SJCRH30 (cell line): ENCODE measurements around the gene SNRPE. TPM values are rescaled to one million over a fixed set of nuclear protein-coding genes. Genes with fewer than 3 reads are reported as not detected.

ENCODE experiments used
- DNase-seq, 2 experiments: peaks; one replicate each; pipeline ENCODE4 v3.0.0-alpha.2; 2015 to 2020
- H3K27ac ChIP-seq: fragments of 250-450 bp; sonication (Bioruptor Pico); 2 replicates; pipeline ENCODE4 v1.5.1; 2020; ENCODE audit warnings: mild to moderate bottlenecking, moderate library complexity
- H3K27me3 ChIP-seq: fragments of 250-450 bp; sonication (Bioruptor Pico); 2 replicates; pipeline ENCODE4 v1.5.1; 2020; ENCODE audit warnings: mild to moderate bottlenecking, moderate library complexity
- H3K36me3 ChIP-seq: fragments of 250-450 bp; sonication (Bioruptor Pico); 2 replicates; pipeline ENCODE4 v1.5.1; 2020; ENCODE audit warnings: mild to moderate bottlenecking, moderate library complexity
- H3K4me1 ChIP-seq: fragments of 250-450 bp; sonication (Bioruptor Pico); 2 replicates; pipeline ENCODE4 v1.5.1; 2020; ENCODE audit warnings: mild to moderate bottlenecking, moderate library complexity
- H3K4me3 ChIP-seq: fragments of 250-450 bp; sonication (Bioruptor Pico); 2 replicates; pipeline ENCODE4 v1.5.1; 2020; ENCODE audit warnings: mild to moderate bottlenecking, moderate library complexity
- H3K9me3 ChIP-seq: fragments of 250-450 bp; sonication (Bioruptor Pico); replicated peaks from 2 replicates; pipeline ENCODE4 v1.5.1; 2020; ENCODE audit warnings: mild to moderate bottlenecking, moderate library complexity
- total RNA-seq: library from RNA; depleted of rRNA; stranded (reverse); fragments of >200 nt; shearing (Covaris generic); gene quantifications from 2 replicates; pipeline ENCODE4 v1.2.3, GENCODE V29; 2014; rRNA removed

Gene SNRPE
- total RNA-seq, 1 experiment from 2014 or later = 323 TPM

DNA sequence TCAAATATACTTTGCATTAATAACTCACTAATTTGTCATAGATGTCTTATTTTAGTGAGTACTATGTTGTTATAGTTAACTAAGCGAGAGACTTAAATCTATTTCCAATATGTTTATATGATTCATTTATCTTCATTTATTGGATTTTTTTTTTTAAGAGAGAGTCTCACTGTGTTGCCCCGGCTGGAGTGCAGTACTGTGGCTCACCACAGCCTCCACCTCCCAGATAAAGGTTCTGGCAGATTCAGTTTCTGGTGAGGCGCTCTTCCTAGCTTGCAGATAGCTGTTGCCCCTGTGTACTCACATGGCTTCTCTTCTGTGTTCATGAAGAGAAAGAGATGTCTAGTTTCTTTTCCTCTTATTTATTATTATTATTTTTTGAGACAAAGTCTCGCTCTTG lies 43.9 kb downstream of the SNRPE start:
- DNase-seq = no peak
- Histone ChIP-seq H3K4me1 (peaks cover 3% of the 10 kb centered on the region; the same call in 1 of the 2 replicates), H3K27me3 (no peaks in the 10 kb centered on the region), H3K9me3 (no peaks in the 10 kb centered on the region; the same call in 1 of the 2 replicates), H3K27ac (no peak overlapping the region), H3K4me3 (no peak overlapping the region), H3K36me3 (no peaks in the 10 kb centered on the region; the same call in 1 of the 2 replicates)

GRCh38 chr1:203906932-203907331 lies 45.5 kb downstream of the SNRPE start:
- H3K4me1 ChIP-seq = peaks cover 3% of the 10 kb centered on the region; the same call in 1 of the 2 replicates
- no peak overlapping the region for H3K4me3 ChIP-seq
- DNase-seq = peak; percentile 13 to 28
- H3K9me3 ChIP-seq = no peaks in the 10 kb centered on the region; the same call in 1 of the 2 replicates
- H3K27ac ChIP-seq = no peak overlapping the region
- no peaks in the 10 kb centered on the region for H3K36me3 ChIP-seq
- H3K27me3 ChIP-seq = no peaks in the 10 kb centered on the region

GRCh38 chr1:203907901-203908300 lies 46.5 kb downstream of the SNRPE start:
- no peaks in the 10 kb centered on the region; the same call in 1 of the 2 replicates for H3K9me3 ChIP-seq
- H3K36me3 ChIP-seq = no peaks in the 10 kb centered on the region
- H3K27me3 ChIP-seq = no peaks in the 10 kb centered on the region
- no peak overlapping the region for H3K27ac ChIP-seq
- DNase-seq = no peak
- peaks cover 3% of the 10 kb centered on the region; the same call in 1 of the 2 replicates for H3K4me1 ChIP-seq
- H3K4me3 ChIP-seq = no peak overlapping the region

DNA sequence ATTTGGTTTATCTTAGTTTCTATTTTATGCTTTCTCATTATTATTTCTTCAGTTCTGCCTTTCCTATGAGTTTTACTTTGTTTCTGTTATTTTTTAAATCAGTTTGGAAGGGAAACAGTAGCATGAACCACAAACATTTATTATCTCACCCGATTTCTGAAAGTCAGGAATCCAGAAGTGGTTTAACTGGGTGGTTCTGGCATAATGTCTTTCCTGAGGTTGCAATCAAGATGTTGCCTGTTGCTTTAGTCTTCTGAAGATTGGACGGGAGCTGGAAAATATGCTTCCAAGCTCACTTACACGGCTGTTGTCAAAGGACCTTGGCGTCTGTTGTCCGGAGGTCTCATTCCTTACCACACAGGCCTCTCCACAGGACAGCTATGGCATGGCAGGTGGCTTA lies 50.4 kb downstream of the SNRPE start:
- Histone ChIP-seq H3K27me3 (no peaks in the 10 kb centered on the region), H3K9me3 (no peaks in the 10 kb centered on the region), H3K27ac (no peak overlapping the region), H3K4me1 (peaks cover 1% of the 10 kb centered on the region; the same call in 1 of the 2 replicates), H3K4me3 (no peak overlapping the region), H3K36me3 (no peaks in the 10 kb centered on the region)
- DNase-seq = no peak

DNA sequence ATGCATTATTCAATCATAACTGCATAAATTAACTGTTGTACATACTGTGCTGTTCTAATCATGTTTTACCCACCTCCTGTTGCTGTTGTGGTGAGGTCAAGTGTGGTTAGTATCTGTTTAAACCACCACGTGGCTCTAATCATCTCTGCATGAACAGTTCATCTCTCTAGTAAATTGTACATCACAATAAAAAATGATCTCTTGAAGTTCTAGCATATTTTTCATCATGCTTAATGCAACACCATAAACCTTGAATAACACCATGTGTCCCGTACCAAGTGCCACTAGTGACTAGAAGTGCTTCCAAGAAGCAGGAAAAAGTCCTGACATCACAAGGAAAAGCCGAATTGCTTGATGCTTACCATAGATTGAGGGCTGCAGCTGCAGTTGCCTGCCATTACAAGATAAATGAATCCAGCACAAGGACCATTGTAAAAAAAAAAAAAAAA lies 51.7 kb downstream of the SNRPE start:
- no peaks in the 10 kb centered on the region for H3K27me3 ChIP-seq
- no peaks in the 10 kb centered on the region; the same call in 1 of the 2 replicates for H3K4me1 ChIP-seq
- DNase-seq = peak; percentile 9 to 45
- H3K9me3 ChIP-seq = no peaks in the 10 kb centered on the region
- no peak overlapping the region for H3K4me3 ChIP-seq
- H3K36me3 ChIP-seq = no peaks in the 10 kb centered on the region
- H3K27ac ChIP-seq = no peak overlapping the region

DNA sequence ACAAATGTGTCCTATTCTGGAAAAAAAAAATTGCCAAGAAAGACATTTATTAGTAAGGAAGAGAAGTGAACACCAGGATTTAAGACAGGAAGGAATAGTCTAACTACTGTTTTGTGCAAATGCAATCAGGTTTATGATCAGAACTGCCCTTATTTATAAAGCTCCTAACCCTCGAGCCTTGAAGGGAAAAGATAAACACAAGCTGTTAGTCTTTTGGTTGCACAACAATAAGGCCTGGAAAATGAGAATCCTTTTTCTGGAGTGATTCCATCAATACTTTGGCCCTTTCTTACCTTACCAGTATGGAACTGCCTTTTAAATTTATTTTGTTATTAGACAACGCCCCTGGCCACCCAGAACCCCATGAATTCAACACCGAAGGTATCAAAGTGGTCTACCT lies 52.9 kb downstream of the SNRPE start:
- no peaks in the 10 kb centered on the region for H3K36me3 ChIP-seq
- H3K27ac ChIP-seq = no peak overlapping the region
- no peaks in the 10 kb centered on the region; the same call in 1 of the 2 replicates for H3K4me1 ChIP-seq
- H3K9me3 ChIP-seq = no peaks in the 10 kb centered on the region
- no peak for DNase-seq
- no peaks in the 10 kb centered on the region for H3K27me3 ChIP-seq
- no peak overlapping the region for H3K4me3 ChIP-seq

- no peak for DNase-seq
- H3K27me3 ChIP-seq = no peaks in the 10 kb centered on the region
- H3K4me1 ChIP-seq = no peaks in the 10 kb centered on the region; the same call in 1 of the 2 replicates
- no peaks in the 10 kb centered on the region for H3K36me3 ChIP-seq
- H3K9me3 ChIP-seq = no peaks in the 10 kb centered on the region
- no peak overlapping the region for H3K27ac ChIP-seq
- H3K4me3 ChIP-seq = no peak overlapping the region
Observed at GRCh38 chr1:203915811-203916210, 54.4 kb downstream of the SNRPE start.

DNA sequence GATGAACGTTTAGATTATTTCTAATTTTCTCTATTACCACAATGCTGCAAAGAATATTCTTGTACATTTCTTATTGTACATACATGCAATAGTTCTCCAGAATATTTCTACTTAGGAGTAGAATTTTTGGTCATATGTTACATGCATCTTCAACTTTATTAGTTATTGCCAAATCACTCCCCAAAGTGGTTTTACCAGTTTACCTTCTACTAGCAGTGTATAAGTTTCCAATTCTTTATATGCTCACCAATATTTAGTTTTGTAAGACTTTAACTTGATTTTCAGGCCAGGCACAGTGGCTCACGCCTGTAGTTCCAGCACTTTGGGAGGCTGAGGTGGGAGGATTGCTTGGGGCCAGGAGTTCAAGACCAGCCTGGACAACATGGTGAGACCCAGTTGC lies 55.4 kb downstream of the SNRPE start:
- Histone ChIP-seq H3K4me3 (no peak overlapping the region), H3K27me3 (no peaks in the 10 kb centered on the region), H3K27ac (no peak overlapping the region), H3K9me3 (no peaks in the 10 kb centered on the region), H3K4me1 (no peaks in the 10 kb centered on the region; the same call in 1 of the 2 replicates), H3K36me3 (no peaks in the 10 kb centered on the region)
- DNase-seq = no peak

Other genes starting within 250 kb of the SNRPE start
- gene ATP2B4, start 234.8 kb upstream of the SNRPE start, total RNA-seq = 42.5 and 44.4 TPM in 2 replicates
- not detected in 2 replicates for gene LAX1, start 96.4 kb upstream of the SNRPE start, total RNA-seq
- gene ZBED6, start 66.0 kb upstream of the SNRPE start, total RNA-seq = 21.4 and 21.7 TPM in 2 replicates
- 136 and 153 TPM in 2 replicates for gene ZC3H11A, start 66.0 kb upstream of the SNRPE start, total RNA-seq
- gene SOX13, start 211.5 kb downstream of the SNRPE start, total RNA-seq = 28.9 and 35.1 TPM in 2 replicates